AG09319 (cell line): ENCODE data around the gene LY6G6F.

Source experiments
- DNase-seq: peaks from one replicate; pipeline ENCODE4 v3.0.0-alpha.2; 2010; ENCODE audit warnings: low read depth; ENCODE audit errors: extremely low read depth
- TF ChIP-seq, protein P1 (sequence below): IDR thresholded peaks from 2 replicates; pipeline ENCODE4 v1.5.1; 2011; ENCODE audit warnings: low read depth, mild to moderate bottlenecking, inconsistent platforms, low read length, moderate library complexity

The LY6G6F gene

GRCh38 chr6:31689249-31690110 lies 17.2 kb upstream of the LY6G6F start:
- DNase-seq, result no peak
- TF ChIP-seq, protein P1, sequence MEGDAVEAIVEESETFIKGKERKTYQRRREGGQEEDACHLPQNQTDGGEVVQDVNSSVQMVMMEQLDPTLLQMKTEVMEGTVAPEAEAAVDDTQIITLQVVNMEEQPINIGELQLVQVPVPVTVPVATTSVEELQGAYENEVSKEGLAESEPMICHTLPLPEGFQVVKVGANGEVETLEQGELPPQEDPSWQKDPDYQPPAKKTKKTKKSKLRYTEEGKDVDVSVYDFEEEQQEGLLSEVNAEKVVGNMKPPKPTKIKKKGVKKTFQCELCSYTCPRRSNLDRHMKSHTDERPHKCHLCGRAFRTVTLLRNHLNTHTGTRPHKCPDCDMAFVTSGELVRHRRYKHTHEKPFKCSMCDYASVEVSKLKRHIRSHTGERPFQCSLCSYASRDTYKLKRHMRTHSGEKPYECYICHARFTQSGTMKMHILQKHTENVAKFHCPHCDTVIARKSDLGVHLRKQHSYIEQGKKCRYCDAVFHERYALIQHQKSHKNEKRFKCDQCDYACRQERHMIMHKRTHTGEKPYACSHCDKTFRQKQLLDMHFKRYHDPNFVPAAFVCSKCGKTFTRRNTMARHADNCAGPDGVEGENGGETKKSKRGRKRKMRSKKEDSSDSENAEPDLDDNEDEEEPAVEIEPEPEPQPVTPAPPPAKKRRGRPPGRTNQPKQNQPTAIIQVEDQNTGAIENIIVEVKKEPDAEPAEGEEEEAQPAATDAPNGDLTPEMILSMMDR, result peak; percentile 31

- TF ChIP-seq, protein P1, result no peak
- DNase-seq, result no peak
Observed at GRCh38 chr6:31690231-31691077, 16.2 kb upstream of the LY6G6F start.

DNA sequence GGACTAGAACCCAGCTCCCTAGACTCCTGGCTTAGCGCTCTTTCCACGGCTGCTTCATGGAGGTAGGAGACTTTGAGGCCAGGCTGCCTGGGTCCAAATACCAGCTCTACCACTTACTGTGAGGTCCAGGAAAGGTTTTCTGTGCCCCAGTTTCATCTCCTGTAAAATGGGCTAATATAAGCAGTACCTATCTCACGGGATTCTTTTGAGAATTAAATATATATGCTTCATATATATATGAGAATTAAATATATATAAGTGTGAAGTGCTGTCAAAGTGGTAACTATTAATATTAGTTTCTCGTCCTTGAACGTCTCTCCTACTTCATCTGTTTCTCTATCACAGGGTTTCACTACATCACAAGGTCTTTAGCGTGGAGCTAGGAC lies 15.6 kb upstream of the LY6G6F start:
- TF ChIP-seq, protein P1, result no peak
- DNase-seq, result no peak

DNA sequence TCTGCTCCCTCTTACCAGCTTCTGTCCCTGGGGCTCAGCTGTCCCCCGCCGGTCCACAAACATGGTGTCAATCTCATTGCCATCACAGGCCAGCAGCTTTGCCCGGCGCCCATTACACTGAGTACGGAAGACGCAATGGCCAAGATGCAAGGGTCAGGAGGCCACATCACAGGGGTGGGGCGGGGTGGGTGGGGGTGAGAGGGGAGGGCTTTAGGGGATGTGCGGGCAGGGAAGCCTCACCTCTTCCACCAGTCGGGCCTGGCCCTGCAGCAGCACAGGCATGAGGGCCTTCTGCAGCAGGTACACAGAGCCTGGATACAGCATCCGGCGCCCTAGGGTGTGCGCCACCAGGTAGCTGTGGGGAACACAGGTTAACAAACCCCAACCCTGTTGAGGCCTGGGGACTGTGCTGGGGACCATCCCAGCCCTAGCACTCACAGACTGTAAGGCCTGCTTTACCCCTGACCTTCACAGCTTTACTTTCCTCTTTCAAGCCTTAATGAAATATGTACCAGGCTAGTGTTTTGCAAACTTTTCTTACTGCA lies 15.0 kb upstream of the LY6G6F start:
- TF ChIP-seq, protein P1, result no peak
- DNase-seq, result no peak

GRCh38 chr6:31692353-31692752 lies 14.3 kb upstream of the LY6G6F start:
- TF ChIP-seq, protein P1, result no peak
- DNase-seq, result no peak

DNA sequence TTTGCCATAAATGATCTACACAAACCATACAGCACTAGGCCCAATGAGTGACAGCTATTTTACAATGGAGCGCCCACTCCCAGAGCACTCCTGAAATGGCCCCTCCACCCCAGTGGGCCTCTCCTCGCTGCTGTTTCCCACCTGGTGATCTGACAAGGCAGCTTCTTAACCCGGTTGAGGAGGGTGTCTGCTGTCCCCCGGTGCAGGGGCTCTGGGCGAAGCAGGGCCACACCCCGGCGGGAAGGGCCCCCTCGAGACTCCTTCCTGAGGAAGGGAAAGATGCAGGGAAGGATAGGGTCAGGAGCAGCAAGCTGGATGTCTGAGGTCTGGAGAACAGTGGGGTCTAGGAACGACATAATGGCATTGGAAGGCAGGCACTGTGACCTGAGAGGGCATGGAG lies 13.8 kb upstream of the LY6G6F start:
- TF ChIP-seq, protein P1, result no peak
- no peak for DNase-seq
